HG03064 (cell line): ENCODE results near the gene STX3.

Experiments used
- ATAC-seq: cut with Tn5 transposase; IDR thresholded peaks from one replicate; pipeline ENCODE4 v1.9.1; 2021; ENCODE audit warnings: low read depth; ENCODE audit not compliant: unreplicated experiment

Gene STX3

GRCh38 chr11:59754859-59755700 lies at the start of gene STX3:
Gene STX3, plus strand, starts transcription at chr11:59755376. Its CDS starts 230 bp downstream, at chr11:59755606.
- ATAC-seq: peak; percentile 58

- no peak for ATAC-seq
Observed at GRCh38 chr11:59706518-59707285, 48.5 kb upstream of the STX3 start.

- no peak for ATAC-seq
Observed at GRCh38 chr11:59707371-59707770, 47.8 kb upstream of the STX3 start.

GRCh38 chr11:59708537-59708936 lies 46.6 kb upstream of the STX3 start:
- no peak for ATAC-seq

- no peak for ATAC-seq
Observed at GRCh38 chr11:59710136-59710847, 44.9 kb upstream of the STX3 start.

GRCh38 chr11:59713745-59714144 lies 41.4 kb upstream of the STX3 start, which contains the start of gene OR10V1:
Gene OR10V1, minus strand, starts transcription at chr11:59713845. Its CDS starts 0 bp downstream, at chr11:59713845.
- no peak for ATAC-seq

- ATAC-seq: no peak
Observed at GRCh38 chr11:59716051-59716450, 39.1 kb upstream of the STX3 start.

GRCh38 chr11:59719556-59719955 lies 35.6 kb upstream of the STX3 start:
- ATAC-seq: no peak

GRCh38 chr11:59724066-59724465 lies 31.1 kb upstream of the STX3 start:
- no peak for ATAC-seq

- no peak for ATAC-seq
Observed at GRCh38 chr11:59727426-59727825, 27.8 kb upstream of the STX3 start.

- no peak for ATAC-seq
Observed at GRCh38 chr11:59728154-59728553, 27.0 kb upstream of the STX3 start.

- ATAC-seq: no peak
Observed at GRCh38 chr11:59728913-59729312, 26.3 kb upstream of the STX3 start.

- ATAC-seq: no peak
Observed at GRCh38 chr11:59729834-59730233, 25.3 kb upstream of the STX3 start.

- no peak for ATAC-seq
Observed at GRCh38 chr11:59730896-59731565, 24.1 kb upstream of the STX3 start.

GRCh38 chr11:59746111-59746510 lies 9.1 kb upstream of the STX3 start:
- ATAC-seq: no peak

GRCh38 chr11:59753650-59754493 lies 1.3 kb upstream of the STX3 start:
- peak; percentile 69 for ATAC-seq

GRCh38 chr11:59754494-59754858 lies 700 bp upstream of the STX3 start:
- peak; percentile 23 for ATAC-seq

GRCh38 chr11:59755701-59756557 lies 753 bp downstream of the STX3 start:
- no peak for ATAC-seq

- ATAC-seq: no peak
Observed at GRCh38 chr11:59756558-59756840, 1.3 kb downstream of the STX3 start.
